Endodermal cell (in vitro differentiated cells): ENCODE results near the gene ZNF599. TPM values are rescaled to one million over a fixed set of nuclear protein-coding genes. Genes with fewer than 3 reads are reported as not detected.

Experiments used
- DNase-seq: peaks from one replicate; pipeline ENCODE4 v3.0.0-alpha.2; 2017
- H3K27ac ChIP-seq: 2 replicates; pipeline ENCODE4 v1.5.1; 2013; ENCODE audit warnings: mild to moderate bottlenecking, low read depth, low read length, moderate library complexity
- H3K27me3 ChIP-seq: 2 replicates; pipeline ENCODE4 v1.6.1; 2013; ENCODE audit warnings: mild to moderate bottlenecking, low read length, moderate library complexity; ENCODE audit not compliant: insufficient read depth, control insufficient read depth, poor library complexity, severe bottlenecking
- H3K36me3 ChIP-seq: 2 replicates; pipeline ENCODE4 v1.7.0; 2013; ENCODE audit warnings: mild to moderate bottlenecking, low read length, moderate library complexity; ENCODE audit not compliant: control insufficient read depth, insufficient read depth
- H3K4me1 ChIP-seq: one replicate; pipeline ENCODE4 v1.7.0; 2013; ENCODE audit warnings: low read length; ENCODE audit not compliant: control insufficient read depth, insufficient read depth
- H3K4me3 ChIP-seq: 2 replicates; pipeline ENCODE4 v1.5.1; 2013; ENCODE audit warnings: mild to moderate bottlenecking, low read length, moderate library complexity
- H3K9ac ChIP-seq: 2 replicates; pipeline ENCODE4 v1.6.1; 2013; ENCODE audit warnings: mild to moderate bottlenecking, low read length, moderate library complexity; ENCODE audit not compliant: poor library complexity, severe bottlenecking; ENCODE audit errors: extremely low read depth
- H3K9me3 ChIP-seq: 2 replicates; pipeline ENCODE4 v1.6.1; 2013; ENCODE audit warnings: mild to moderate bottlenecking, low read length, moderate library complexity; ENCODE audit not compliant: control insufficient read depth
- H3K27ac Mint-ChIP-seq: 2 replicates; pipeline ENCODE4 v1.8.0; 2020; ENCODE audit warnings: mixed read lengths
- H3K27me3 Mint-ChIP-seq: 2 replicates; pipeline ENCODE4 v1.8.0; 2021; ENCODE audit warnings: mild to moderate bottlenecking, mixed read lengths; ENCODE audit not compliant: insufficient read depth
- H3K36me3 Mint-ChIP-seq: 2 replicates; pipeline ENCODE4 v1.8.0; 2020; ENCODE audit warnings: low read depth, mixed read lengths
- H3K4me1 Mint-ChIP-seq: 2 replicates; pipeline ENCODE4 v1.8.0; 2020; ENCODE audit warnings: mixed read lengths
- H3K4me3 Mint-ChIP-seq: 2 replicates; pipeline ENCODE4 v1.8.0; 2020; ENCODE audit warnings: mild to moderate bottlenecking, moderate library complexity, mixed read lengths
- H3K9me3 Mint-ChIP-seq: 2 replicates; pipeline ENCODE4 v1.8.0; 2020; ENCODE audit warnings: mild to moderate bottlenecking, mixed read lengths
- WGBS, 2 experiments: methylation state at CpG; one replicate each; pipeline versions ENCODE4 v1.1.5 to v1.1.7; 2013; ENCODE audit warnings: missing lambda C conversion rate in 2 of 2, mixed read lengths in 1 of 2; ENCODE audit not compliant: insufficient coverage in 1 of 2, insufficient read length in 1 of 2; 5-methylcytosine and 5-hydroxymethylcytosine counted together
- total RNA-seq, 2 donors: library from RNA; stranded (reverse); fragmentation: NEBNext Ultra II Directional in 1 of 2; extraction: Animal tissue kit (Norgen Biotek cat#: 25700) in 1 of 2; gene quantifications; 2 replicates in 1 of 2; 3 replicates in 1 of 2; pipeline ENCODE4 v1.2.1, GENCODE V29; 2021
- TF ChIP-seq, protein P1 (sequence below): fragments of 200-600 bp; sonication (generic); conservative IDR thresholded peaks from 2 replicates; pipeline ENCODE4 v1.5.0; 2021; ENCODE audit warnings: antibody characterized with exemption, mild to moderate bottlenecking

The ZNF599 gene
- total RNA-seq, 2 donors from 2014 or later, result 5.7 to 5.8 TPM

GRCh38 chr19:34794066-34794960, 21.3 kb upstream of the ZNF599 start:
- no peak overlapping the region for H3K4me3 Mint-ChIP-seq
- peaks cover 23% of the 10 kb centered on the region for H3K27me3 Mint-ChIP-seq
- H3K27me3 ChIP-seq, result peaks cover 5% of the 10 kb centered on the region
- H3K27ac ChIP-seq, result no peak overlapping the region
- no peak for DNase-seq
- no peaks in the 10 kb centered on the region for H3K36me3 Mint-ChIP-seq
- 74 to 80% methylated on average over 8 to 9 of the region's 9 CpGs for WGBS, 2 experiments
- TF ChIP-seq, protein P1, sequence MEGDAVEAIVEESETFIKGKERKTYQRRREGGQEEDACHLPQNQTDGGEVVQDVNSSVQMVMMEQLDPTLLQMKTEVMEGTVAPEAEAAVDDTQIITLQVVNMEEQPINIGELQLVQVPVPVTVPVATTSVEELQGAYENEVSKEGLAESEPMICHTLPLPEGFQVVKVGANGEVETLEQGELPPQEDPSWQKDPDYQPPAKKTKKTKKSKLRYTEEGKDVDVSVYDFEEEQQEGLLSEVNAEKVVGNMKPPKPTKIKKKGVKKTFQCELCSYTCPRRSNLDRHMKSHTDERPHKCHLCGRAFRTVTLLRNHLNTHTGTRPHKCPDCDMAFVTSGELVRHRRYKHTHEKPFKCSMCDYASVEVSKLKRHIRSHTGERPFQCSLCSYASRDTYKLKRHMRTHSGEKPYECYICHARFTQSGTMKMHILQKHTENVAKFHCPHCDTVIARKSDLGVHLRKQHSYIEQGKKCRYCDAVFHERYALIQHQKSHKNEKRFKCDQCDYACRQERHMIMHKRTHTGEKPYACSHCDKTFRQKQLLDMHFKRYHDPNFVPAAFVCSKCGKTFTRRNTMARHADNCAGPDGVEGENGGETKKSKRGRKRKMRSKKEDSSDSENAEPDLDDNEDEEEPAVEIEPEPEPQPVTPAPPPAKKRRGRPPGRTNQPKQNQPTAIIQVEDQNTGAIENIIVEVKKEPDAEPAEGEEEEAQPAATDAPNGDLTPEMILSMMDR, result no peak
- H3K36me3 ChIP-seq, result no peaks in the 10 kb centered on the region
- H3K4me3 ChIP-seq, result no peak overlapping the region
- H3K4me1 ChIP-seq, result no peaks in the 10 kb centered on the region
- H3K9me3 Mint-ChIP-seq, result peaks cover 24% of the 10 kb centered on the region
- H3K27ac Mint-ChIP-seq, result no peak overlapping the region
- H3K4me1 Mint-ChIP-seq, result no peaks in the 10 kb centered on the region
- no peaks in the 10 kb centered on the region for H3K9me3 ChIP-seq
- H3K9ac ChIP-seq, result no peak overlapping the region

DNA sequence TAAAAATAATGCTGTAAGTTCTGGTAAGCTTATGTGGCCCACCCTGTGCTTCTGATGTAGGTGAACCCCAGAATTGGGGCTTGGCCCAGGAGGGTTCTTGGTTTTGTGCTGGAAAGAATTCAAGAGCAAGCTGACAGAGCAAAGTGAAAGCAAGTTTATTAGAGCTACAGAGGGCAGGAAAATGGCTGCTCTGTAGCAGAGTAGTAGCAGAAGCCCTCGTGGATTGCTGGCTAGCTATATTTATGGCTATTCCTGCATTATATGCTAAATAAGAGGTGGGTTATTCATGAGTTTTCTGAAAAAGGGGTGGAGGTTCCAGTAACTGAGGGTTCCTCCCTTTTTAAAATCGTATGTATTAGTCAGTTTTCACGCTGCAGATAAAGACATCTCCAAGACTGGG, 20.6 kb upstream of the ZNF599 start:
- TF ChIP-seq, protein P1, result no peak
- 79 to 88% methylated on average over 3 of the region's 3 CpGs for WGBS, 2 experiments

GRCh38 chr19:34788074-34788473, 15.1 kb upstream of the ZNF599 start:
- Histone ChIP-seq H3K9ac (no peak overlapping the region), H3K9me3 (no peaks in the 10 kb centered on the region), H3K4me1 (no peaks in the 10 kb centered on the region), H3K4me3 (no peak overlapping the region), H3K27me3 (peaks cover 5% of the 10 kb centered on the region), H3K36me3 (no peaks in the 10 kb centered on the region), H3K27ac (no peak overlapping the region)
- Mint-ChIP-seq H3K4me1 (no peaks in the 10 kb centered on the region), H3K4me3 (no peak overlapping the region), H3K27me3 (peaks cover 45% of the 10 kb centered on the region), H3K9me3 (peaks cover 2% of the 10 kb centered on the region), H3K27ac (no peak overlapping the region), H3K36me3 (no peaks in the 10 kb centered on the region)
- 50 to 79% methylated on average over 2 of the region's 2 CpGs for WGBS, 2 experiments
- DNase-seq, result no peak
- TF ChIP-seq, protein P1, result no peak

More for the DNA sequence above, 20.6 kb upstream of the ZNF599 start:
- H3K27ac Mint-ChIP-seq, result no peak overlapping the region
- H3K9ac ChIP-seq, result no peak overlapping the region
- H3K4me1 Mint-ChIP-seq, result no peaks in the 10 kb centered on the region
- H3K27me3 ChIP-seq, result peaks cover 5% of the 10 kb centered on the region
- H3K36me3 ChIP-seq, result no peaks in the 10 kb centered on the region
- H3K9me3 ChIP-seq, result no peaks in the 10 kb centered on the region
- H3K27ac ChIP-seq, result no peak overlapping the region
- no peak overlapping the region for H3K4me3 Mint-ChIP-seq
- H3K9me3 Mint-ChIP-seq, result peaks cover 18% of the 10 kb centered on the region
- H3K36me3 Mint-ChIP-seq, result no peaks in the 10 kb centered on the region
- H3K27me3 Mint-ChIP-seq, result peaks cover 24% of the 10 kb centered on the region
- no peaks in the 10 kb centered on the region for H3K4me1 ChIP-seq
- DNase-seq, result no peak
- H3K4me3 ChIP-seq, result no peak overlapping the region
